Fibroblast of villous mesenchyme (primary cell): ENCODE measurements around the gene GUCA2B. TPM values are rescaled to one million over a fixed set of nuclear protein-coding genes. Genes with fewer than 3 reads are reported as not detected.

Experiments used
- DNase-seq: peaks from one replicate; pipeline ENCODE4 v3.0.0-alpha.2; 2010; ENCODE audit warnings: low read depth
- H3K4me3 ChIP-seq: 2 replicates; pipeline ENCODE4 v1.5.1; 2011; ENCODE audit warnings: low read depth, mild to moderate bottlenecking, low read length
- CTCF ChIP-seq: IDR thresholded peaks from 2 replicates; pipeline ENCODE4 v1.5.1; 2012; ENCODE audit warnings: low read depth, mild to moderate bottlenecking, low read length; ENCODE audit not compliant: insufficient read depth
- total RNA-seq: library from RNA; depleted of rRNA; stranded (reverse); fragments of >200 nt; gene quantifications from 2 replicates; pipeline ENCODE4 v1.2.3, GENCODE V29; 2012

The GUCA2B gene
- not detected in 2 replicates for total RNA-seq

DNA sequence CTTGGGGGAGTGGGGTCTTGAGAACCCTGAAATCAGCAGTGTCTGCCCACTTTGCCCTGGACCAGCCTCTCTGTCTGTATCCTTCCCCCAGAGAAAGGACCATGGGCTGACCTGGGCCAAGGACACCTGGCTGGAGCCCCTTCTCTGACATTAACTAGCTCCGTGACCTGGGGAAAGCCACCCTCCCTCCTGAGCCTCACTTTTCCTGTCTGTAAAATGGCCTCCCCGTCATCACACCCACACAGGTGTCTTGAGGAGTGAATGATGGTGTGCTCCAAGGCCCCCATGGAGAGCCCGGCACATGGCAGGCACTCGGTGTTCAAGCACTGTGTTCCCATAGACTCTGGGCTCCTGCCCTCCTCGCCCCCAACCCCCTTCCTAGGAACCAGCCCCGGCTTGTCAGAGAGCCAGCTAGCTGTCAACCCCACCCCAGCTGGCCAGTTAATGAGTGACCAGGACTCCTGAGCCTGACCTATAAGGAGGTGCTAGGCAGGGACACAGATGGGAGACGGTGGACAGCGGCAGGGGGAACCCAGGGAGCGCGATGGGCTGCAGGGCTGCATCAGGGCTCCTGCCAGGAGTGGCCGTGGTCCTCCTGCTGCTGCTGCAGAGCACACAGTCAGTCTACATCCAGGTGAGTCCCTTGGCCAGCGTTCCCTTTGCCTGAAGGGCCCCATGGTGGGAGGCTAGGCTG is at the start of gene GUCA2B:
Gene GUCA2B, plus strand, starts transcription at position 504 of the 694 bp plus-strand sequence. Its CDS starts 41 bp downstream, at position 545.
- DNase-seq: no peak
- no peak for TF ChIP-seq CTCF
- no peak within 1 kb of the TSS for H3K4me3 ChIP-seq

- TF ChIP-seq CTCF: no peak
- H3K4me3 ChIP-seq: no peak overlapping the region
- no peak for DNase-seq
Measured at GRCh38 chr1:42105025-42105424, 48.2 kb upstream of the GUCA2B start.

- no peak for DNase-seq
- no peak overlapping the region for H3K4me3 ChIP-seq
- no peak for TF ChIP-seq CTCF
Measured at GRCh38 chr1:42108309-42108708, 44.9 kb upstream of the GUCA2B start.

DNA sequence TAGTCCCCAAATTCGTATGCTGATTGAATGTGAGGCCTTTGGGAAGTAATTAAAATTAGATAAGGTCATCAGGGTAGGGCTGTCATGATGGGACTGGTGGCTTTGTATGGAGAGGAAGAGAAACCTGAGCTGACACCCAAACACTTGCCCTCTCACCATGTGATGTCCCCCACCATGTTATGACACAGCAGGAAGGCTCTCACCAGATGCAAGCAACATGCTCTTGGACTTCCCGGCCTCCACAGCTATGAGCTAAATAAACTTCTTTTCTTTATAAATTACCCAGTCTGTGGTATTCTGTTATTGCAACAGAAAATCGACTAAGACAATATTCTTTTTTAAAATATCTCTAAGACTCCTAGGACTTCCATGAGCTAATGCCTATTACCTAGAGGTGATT is 43.6 kb upstream of the GUCA2B start:
- DNase-seq: no peak
- TF ChIP-seq CTCF: no peak
- no peak overlapping the region for H3K4me3 ChIP-seq

- no peak for TF ChIP-seq CTCF
- no peak overlapping the region for H3K4me3 ChIP-seq
- DNase-seq: no peak
Measured at GRCh38 chr1:42114229-42114628, 39.0 kb upstream of the GUCA2B start.

DNA sequence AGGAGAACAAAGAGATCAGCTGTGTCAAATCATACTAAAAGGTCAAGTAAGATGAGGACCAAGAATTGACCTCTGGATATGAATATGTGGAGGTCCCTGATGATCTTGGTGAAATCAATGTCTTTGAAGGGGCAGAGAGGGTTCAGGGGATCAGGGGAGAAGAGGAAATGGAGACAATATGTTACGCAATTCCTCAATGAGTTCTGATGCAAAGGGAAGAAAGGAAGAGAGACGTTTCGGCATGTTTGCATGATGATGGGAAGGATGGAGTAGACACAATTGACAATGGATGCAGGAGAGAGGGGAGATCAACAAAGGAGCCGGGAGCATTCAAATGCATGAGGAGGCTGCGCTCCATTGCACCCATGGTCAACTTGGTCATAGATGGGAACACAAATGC is 36.0 kb upstream of the GUCA2B start:
- no peak for TF ChIP-seq CTCF
- no peak for DNase-seq
- no peak overlapping the region for H3K4me3 ChIP-seq

DNA sequence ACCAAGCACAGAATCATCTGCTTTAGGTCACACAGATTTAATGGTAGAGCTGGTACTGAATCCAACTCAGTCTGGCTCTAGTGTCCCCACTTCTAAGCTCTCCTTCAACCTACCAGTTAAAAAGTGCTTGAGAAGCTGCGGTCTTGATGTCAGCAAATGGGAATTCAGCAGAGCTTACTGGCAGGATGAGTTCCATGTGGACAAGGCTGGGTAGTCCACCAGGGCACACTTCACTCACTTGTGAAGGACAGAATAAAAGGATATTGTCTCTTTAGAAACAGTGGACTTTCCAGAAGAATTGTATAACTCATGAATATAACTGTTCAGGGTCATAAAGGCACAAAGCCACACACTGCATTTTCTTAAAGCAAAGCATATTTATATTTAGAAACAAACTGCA is 35.1 kb upstream of the GUCA2B start:
- TF ChIP-seq CTCF: no peak
- H3K4me3 ChIP-seq: no peak overlapping the region
- no peak for DNase-seq
